Effector memory CD8-positive, alpha-beta T cell (primary cell): ENCODE measurements around the gene PDCD6IP.
"Not testable (repeated sequence)": the region's sequence is repeated elsewhere in the genome, so short reads cannot be mapped to it uniquely, and the experiment has no call there.

ENCODE experiments used
- ATAC-seq: fragments of 150-1000 bp; cut with Tn5 transposase; replicated peaks from 2 replicates; pipeline ENCODE4 v1.10.0; 2021; ENCODE audit warnings: mild to moderate bottlenecking, moderate library complexity
- DNase-seq, 3 experiments: peaks; one replicate each; pipeline ENCODE4 v3.0.0; 2021
- H3K27ac Mint-ChIP-seq, 2 donors: one replicate each; pipeline ENCODE4 v1.8.0; 2022; ENCODE audit warnings: mild to moderate bottlenecking in 2 of 2, mixed read lengths in 2 of 2, moderate library complexity in 2 of 2
- H3K27me3 Mint-ChIP-seq, 2 donors: one replicate each; pipeline ENCODE4 v1.8.0; 2022; ENCODE audit warnings: mixed read lengths in 2 of 2
- H3K36me3 Mint-ChIP-seq: one replicate; pipeline ENCODE4 v1.8.0; 2022; ENCODE audit warnings: mild to moderate bottlenecking, moderate library complexity, mixed read lengths; ENCODE audit not compliant: insufficient read depth
- H3K4me1 Mint-ChIP-seq, 2 donors: one replicate each; pipeline ENCODE4 v1.8.0; 2022; ENCODE audit warnings: low read depth in 2 of 2, mixed read lengths in 2 of 2
- H3K4me3 Mint-ChIP-seq, 2 donors: one replicate each; pipeline ENCODE4 v1.8.0; 2022; ENCODE audit warnings: mild to moderate bottlenecking in 2 of 2, mixed read lengths in 2 of 2, moderate library complexity in 2 of 2
- H3K9me3 Mint-ChIP-seq, 2 donors: one replicate each; pipeline ENCODE4 v1.8.0; 2022; ENCODE audit warnings: mixed read lengths in 2 of 2
- total RNA-seq, 9 experiments: gene quantifications; one replicate each; lab custom pipeline; 2026; lab: John Stamatoyannopoulos, UW

The PDCD6IP gene, protein sequence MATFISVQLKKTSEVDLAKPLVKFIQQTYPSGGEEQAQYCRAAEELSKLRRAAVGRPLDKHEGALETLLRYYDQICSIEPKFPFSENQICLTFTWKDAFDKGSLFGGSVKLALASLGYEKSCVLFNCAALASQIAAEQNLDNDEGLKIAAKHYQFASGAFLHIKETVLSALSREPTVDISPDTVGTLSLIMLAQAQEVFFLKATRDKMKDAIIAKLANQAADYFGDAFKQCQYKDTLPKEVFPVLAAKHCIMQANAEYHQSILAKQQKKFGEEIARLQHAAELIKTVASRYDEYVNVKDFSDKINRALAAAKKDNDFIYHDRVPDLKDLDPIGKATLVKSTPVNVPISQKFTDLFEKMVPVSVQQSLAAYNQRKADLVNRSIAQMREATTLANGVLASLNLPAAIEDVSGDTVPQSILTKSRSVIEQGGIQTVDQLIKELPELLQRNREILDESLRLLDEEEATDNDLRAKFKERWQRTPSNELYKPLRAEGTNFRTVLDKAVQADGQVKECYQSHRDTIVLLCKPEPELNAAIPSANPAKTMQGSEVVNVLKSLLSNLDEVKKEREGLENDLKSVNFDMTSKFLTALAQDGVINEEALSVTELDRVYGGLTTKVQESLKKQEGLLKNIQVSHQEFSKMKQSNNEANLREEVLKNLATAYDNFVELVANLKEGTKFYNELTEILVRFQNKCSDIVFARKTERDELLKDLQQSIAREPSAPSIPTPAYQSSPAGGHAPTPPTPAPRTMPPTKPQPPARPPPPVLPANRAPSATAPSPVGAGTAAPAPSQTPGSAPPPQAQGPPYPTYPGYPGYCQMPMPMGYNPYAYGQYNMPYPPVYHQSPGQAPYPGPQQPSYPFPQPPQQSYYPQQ
- total RNA-seq, result 106 to 177 (median 155) reads per million in 9 experiments

DNA sequence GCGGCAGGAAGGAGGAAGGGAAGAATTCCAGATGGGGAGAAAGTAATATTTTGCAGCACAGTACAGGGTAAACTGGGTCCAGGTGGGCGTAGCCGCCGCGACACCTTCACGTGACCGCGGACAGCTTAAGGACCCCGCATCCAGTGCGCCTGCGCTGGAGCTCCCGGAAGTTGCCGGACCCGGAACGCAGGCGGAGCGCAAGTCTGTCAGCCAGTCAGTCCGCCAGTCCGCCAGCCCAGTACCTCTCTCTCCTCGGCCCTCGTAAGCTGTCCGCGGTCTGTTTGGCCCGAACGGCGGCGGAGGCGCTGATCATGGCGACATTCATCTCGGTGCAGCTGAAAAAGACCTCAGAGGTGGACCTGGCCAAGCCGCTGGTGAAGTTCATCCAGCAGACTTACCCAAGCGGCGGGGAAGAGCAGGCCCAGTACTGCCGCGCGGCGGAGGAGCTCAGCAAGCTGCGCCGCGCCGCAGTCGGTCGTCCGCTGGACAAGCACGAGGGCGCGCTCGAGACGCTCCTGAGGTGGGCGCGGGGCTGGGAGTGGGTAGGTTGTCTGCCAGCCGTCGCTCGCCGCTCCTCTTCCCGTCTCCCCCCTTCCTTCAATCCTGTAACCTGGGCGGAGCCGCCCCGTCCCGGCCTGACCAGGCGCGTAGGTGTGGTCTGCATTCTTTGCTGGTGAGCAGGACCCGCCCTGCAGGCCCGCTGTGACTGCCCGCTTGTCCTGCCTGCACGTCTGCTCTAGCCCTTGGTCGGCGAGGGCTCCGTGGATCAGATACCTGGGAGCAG is at the start of gene PDCD6IP:
PDCD6IP (plus strand) TSS at position 213 of the 784 bp plus-strand sequence; CDS start at position 312, 99 bp downstream.
- ATAC-seq, result peak; percentile 82
- H3K27ac Mint-ChIP-seq, result peak within 1 kb of the TSS; percentile 93 to 95

DNA sequence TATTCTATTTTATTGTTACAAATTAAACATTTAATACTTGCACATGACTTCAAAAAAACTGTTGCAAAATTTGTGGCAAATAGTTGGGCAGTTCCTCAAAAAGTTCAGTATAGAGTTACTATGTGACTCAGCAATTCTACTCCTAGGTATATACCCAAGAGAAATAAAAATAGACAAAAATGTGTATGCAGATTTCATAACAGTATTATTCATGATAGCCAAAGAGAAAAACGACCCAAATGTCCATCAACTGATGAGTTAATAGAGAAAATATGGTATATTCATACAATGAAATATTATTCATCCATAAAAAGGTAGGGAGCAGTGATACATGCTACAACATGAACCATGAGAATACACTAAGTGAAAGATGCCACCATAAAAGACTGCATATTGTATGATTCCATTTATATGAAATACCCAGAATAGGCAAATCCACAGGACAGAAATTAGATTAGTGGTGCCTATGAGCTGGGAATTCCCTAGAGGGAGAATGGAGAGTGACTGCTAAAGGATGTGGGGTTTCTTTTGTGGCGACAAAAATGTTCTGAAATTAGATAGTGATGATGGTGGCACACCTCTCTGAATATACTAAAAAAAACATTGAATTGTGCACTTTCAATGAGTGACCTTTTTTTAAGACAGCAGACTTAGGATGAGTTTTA is 48.8 kb upstream of the PDCD6IP start:
- ATAC-seq (no peak), DNase-seq (no peak)

More for the DNA sequence above, at the start of gene PDCD6IP:
- Mint-ChIP-seq H3K36me3 (peaks cover 27% of the 10 kb centered on the region), H3K27me3 (no peaks in the 10 kb centered on the region), H3K4me1 (peaks cover 29 to 48% of the 10 kb centered on the region in 2 donors), H3K9me3 (no peaks in the 10 kb centered on the region), H3K4me3 (peak within 1 kb of the TSS; percentile 91 to 95)
- peak; percentile 82 to 85 (median 83) for DNase-seq

DNA sequence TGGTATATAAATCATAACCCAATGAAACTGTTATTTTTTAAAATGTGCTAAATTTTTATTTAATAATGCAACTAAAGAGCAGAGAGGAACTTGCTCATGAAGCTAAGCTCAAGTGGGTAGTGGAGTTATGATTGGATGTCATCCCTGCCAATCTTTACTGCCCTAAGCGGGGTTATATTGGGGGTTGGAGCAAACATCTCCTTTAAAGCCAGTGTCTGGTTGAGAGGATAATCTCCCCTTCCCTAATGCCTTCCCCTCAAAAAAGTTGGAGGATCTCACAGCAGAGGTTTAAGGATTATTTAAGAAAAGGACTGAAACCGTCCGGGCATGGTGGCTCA is 48.2 kb upstream of the PDCD6IP start:
- Mint-ChIP-seq H3K9me3 (peaks cover 0 to 8% of the 10 kb centered on the region in 2 donors), H3K36me3 (no peaks in the 10 kb centered on the region), H3K27me3 (peaks cover 27 to 29% of the 10 kb centered on the region in 2 donors), H3K4me1 (no peaks in the 10 kb centered on the region), H3K4me3 (no peak overlapping the region), H3K27ac (no peak overlapping the region)
- no peak for ATAC-seq
- no peak for DNase-seq

More for the DNA sequence above, 48.8 kb upstream of the PDCD6IP start:
- Mint-ChIP-seq H3K9me3 (peaks cover 0 to 4% of the 10 kb centered on the region in 2 donors), H3K36me3 (no peaks in the 10 kb centered on the region), H3K4me3 (no peak overlapping the region), H3K4me1 (no peaks in the 10 kb centered on the region), H3K27ac (no peak overlapping the region), H3K27me3 (peaks cover 23 to 28% of the 10 kb centered on the region in 2 donors)

DNA sequence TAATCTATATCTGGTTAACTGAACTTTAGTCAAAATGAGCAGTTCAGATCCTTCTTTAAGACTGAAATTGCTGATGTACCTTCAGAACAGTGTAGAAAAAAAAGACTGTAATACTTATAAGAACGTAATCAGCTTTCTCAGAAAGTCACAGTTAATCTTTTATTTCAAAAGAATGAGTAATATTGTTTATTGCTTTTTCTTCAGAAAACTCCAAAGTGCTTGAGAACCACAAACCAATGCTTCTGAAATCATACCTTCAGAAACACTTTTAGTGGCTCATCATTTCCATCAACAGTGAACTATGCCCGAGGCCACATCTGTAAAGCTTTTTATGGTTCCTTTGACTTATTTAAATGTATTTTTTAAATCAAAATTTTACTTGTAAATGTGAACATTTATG is 47.1 kb upstream of the PDCD6IP start:
- Mint-ChIP-seq H3K9me3 (peaks cover 0 to 8% of the 10 kb centered on the region in 2 donors), H3K4me1 (no peaks in the 10 kb centered on the region), H3K4me3 (no peak overlapping the region), H3K36me3 (no peaks in the 10 kb centered on the region), H3K27ac (no peak overlapping the region), H3K27me3 (peaks cover 27 to 31% of the 10 kb centered on the region in 2 donors)
- ATAC-seq (no peak), DNase-seq (no peak)

DNA sequence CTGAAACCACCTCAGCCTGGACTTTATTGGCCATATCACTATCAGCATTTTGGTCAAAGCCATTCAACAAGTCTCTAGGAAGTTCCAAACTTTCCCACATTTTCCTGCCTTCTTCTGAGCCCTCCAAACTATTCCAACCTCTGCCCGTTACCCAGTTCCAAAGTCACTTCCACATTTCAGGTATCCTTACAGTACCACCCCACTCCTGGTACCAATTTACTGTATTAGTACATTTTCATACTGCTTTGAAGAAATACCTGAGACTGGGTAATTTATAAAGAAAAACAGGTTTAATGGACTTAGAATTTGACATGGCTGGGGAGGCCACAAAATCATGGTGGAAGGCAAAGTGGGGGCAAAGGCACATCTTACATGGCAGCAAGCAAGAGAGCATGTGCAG is 44.0 kb upstream of the PDCD6IP start:
- ATAC-seq, H3K36me3 Mint-ChIP-seq, H3K4me1 Mint-ChIP-seq, H3K9me3 Mint-ChIP-seq, DNase-seq, H3K4me3 Mint-ChIP-seq, H3K27ac Mint-ChIP-seq: not testable (repeated sequence)
- peaks cover 22 to 27% of the 10 kb centered on the region in 2 donors for H3K27me3 Mint-ChIP-seq

DNA sequence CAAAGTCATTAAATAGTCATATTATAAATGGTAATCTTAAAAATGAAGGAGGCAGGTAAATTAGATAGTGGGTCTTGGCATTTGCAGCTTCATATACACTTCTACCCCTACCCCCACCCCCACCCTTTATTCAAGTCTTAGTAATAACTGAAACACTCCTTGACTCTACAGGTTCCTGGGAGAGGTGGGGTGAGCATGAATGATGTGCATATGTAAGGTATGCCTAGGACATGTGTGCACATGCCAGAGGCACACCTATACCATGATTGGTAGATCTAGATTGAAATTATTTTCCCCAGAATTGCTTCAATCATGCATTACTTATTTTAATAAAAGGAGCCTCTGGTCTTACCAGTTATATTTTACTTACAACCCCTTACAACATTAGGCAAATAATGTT is 40.1 kb upstream of the PDCD6IP start:
- no peak for DNase-seq

DNA sequence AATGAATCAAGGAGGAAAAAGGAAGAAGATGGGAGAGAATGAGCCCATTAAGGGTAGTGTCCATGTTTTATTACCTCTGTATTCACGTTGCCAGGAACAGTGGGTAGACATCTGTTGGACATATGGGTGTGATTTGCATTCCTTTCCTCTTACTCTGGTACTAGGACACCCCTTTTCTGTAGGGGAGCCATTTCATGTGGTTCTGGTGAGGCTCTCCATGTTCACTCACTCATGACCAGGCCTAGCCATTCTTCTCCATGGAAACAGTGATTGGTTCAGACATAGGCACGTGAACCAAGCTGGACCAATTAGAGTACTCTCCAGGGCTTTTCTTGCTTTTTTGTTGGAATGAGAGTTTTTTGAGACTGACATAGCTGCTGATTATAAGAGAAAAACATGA is 39.6 kb upstream of the PDCD6IP start:
- Mint-ChIP-seq H3K4me1 (no peaks in the 10 kb centered on the region), H3K4me3 (no peak overlapping the region), H3K27me3 (peaks cover 32 to 35% of the 10 kb centered on the region in 2 donors), H3K9me3 (peaks cover 0 to 8% of the 10 kb centered on the region in 2 donors), H3K36me3 (no peaks in the 10 kb centered on the region), H3K27ac (no peak overlapping the region)
- ATAC-seq (no peak), DNase-seq (no peak)

More for the DNA sequence above, 40.1 kb upstream of the PDCD6IP start:
- H3K27ac Mint-ChIP-seq, result no peak overlapping the region
- H3K9me3 Mint-ChIP-seq, result peaks cover 0 to 8% of the 10 kb centered on the region in 2 donors
- no peaks in the 10 kb centered on the region for H3K36me3 Mint-ChIP-seq
- H3K4me3 Mint-ChIP-seq, result no peak overlapping the region
- peaks cover 30 to 32% of the 10 kb centered on the region in 2 donors for H3K27me3 Mint-ChIP-seq
- H3K4me1 Mint-ChIP-seq, result no peaks in the 10 kb centered on the region
- ATAC-seq, result no peak

DNA sequence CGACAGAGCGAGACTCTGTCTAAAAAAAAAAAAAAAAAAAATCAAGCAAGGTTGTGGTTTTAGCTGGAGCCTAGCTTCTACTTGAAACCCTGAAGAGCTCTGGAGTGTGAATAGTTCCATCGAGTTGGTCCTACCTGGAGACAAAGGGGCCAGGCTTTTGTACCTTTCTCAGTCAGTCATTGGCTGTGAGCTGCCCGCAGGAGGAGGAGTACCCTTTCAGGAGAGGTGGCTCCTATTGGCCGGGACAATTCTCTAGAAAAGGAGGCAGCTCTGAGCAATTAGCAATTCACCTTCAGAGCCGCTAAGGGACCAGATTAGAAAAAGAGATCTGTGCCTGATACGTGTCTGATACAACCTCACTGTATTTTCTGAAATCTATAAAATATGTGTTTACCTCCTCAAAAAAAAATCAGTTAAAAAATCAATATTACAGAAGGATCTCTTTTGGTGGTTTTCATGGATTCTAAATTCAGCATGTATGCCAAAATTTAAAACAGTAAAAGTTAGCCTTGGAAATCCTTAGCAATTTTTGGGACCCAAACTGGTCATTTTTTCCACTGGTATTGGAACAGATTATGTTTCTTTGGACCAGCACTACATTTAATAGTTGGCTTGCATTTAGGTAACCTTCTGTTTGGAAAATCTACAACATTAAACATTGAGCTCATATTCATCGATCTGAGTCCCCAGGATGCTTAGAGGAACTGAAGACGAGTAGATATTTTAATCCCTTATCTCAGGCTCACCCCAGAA is 29.7 kb upstream of the PDCD6IP start:
- Mint-ChIP-seq H3K27me3 (peaks cover 7 to 27% of the 10 kb centered on the region in 2 donors), H3K36me3 (no peaks in the 10 kb centered on the region), H3K4me3 (no peak overlapping the region), H3K27ac (no peak overlapping the region), H3K9me3 (no peaks in the 10 kb centered on the region), H3K4me1 (no peaks in the 10 kb centered on the region)
- ATAC-seq (no peak), DNase-seq (no peak)

DNA sequence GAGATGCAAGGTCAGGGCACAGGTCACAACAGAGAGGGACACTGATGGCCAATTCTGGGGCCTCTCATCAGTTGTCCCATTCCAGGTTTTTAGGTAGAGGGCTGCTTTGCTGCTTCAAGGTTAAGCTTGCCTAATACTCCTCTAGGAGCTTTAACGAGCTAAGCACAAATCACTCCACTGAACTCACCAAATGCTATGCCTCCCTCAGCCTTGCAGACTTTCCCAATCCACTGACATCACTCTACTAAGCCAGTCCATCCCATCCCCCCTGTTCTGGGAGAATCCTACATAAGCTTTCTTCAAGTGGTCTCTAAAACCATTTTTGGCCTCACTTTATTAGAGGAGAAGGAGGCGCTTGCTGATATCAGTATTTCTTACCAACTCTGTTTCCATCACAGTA is 24.8 kb upstream of the PDCD6IP start:
- no peak for ATAC-seq
- no peaks in the 10 kb centered on the region for H3K36me3 Mint-ChIP-seq
- no peaks in the 10 kb centered on the region for H3K9me3 Mint-ChIP-seq

DNA sequence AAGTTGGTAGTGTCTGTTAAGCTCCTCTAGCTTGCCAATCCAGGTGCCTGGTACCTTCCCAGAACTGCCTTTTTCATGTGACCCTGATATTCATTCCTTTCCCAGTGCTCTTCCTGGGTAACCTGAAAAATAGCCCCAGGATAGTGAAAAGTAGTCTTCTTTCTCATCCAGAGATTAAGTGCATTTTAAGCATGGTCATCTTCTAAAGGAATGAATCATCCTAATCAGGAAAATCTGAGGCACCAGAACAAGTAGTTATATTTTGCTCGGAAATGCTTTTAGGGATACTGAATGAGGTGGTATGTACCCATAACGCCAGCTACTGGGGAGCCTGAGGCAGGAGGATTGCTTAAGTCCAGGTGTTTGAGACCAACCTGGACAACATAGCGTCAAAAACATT is 23.1 kb upstream of the PDCD6IP start:
- Mint-ChIP-seq H3K4me1 (no peaks in the 10 kb centered on the region), H3K9me3 (no peaks in the 10 kb centered on the region), H3K4me3 (no peak overlapping the region), H3K27me3 (peaks cover 0 to 9% of the 10 kb centered on the region in 2 donors), H3K36me3 (no peaks in the 10 kb centered on the region), H3K27ac (no peak overlapping the region)
- DNase-seq (no peak), ATAC-seq (no peak)

More for the DNA sequence above, 24.8 kb upstream of the PDCD6IP start:
- Mint-ChIP-seq H3K27ac (no peak overlapping the region), H3K27me3 (peaks cover 0 to 13% of the 10 kb centered on the region in 2 donors), H3K4me1 (no peaks in the 10 kb centered on the region), H3K4me3 (no peak overlapping the region)
- no peak for DNase-seq

DNA sequence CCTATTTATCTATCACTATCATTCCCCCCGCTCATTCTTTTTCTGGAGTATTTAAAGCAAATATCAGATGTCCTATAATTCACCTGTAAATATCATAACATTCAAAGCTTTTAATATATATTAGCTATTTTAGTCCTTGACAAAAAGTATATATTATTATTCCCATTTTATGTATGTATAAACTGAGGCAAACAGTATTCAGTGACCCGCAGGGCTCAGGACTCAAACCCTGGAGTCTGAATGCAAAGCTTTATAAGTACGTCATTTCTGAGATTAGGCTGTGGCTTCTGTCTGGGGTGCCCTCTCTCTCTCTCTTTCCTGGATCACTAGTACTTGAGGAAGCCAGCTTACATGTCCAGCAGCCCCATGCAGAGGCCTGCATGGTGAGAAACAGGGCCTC is 20.4 kb upstream of the PDCD6IP start:
- DNase-seq, result no peak
- no peaks in the 10 kb centered on the region for H3K9me3 Mint-ChIP-seq
- no peak overlapping the region for H3K4me3 Mint-ChIP-seq
- H3K27ac Mint-ChIP-seq, result no peak overlapping the region
- ATAC-seq, result no peak
- H3K27me3 Mint-ChIP-seq, result no peaks in the 10 kb centered on the region
- H3K4me1 Mint-ChIP-seq, result no peaks in the 10 kb centered on the region
- H3K36me3 Mint-ChIP-seq, result no peaks in the 10 kb centered on the region

DNA sequence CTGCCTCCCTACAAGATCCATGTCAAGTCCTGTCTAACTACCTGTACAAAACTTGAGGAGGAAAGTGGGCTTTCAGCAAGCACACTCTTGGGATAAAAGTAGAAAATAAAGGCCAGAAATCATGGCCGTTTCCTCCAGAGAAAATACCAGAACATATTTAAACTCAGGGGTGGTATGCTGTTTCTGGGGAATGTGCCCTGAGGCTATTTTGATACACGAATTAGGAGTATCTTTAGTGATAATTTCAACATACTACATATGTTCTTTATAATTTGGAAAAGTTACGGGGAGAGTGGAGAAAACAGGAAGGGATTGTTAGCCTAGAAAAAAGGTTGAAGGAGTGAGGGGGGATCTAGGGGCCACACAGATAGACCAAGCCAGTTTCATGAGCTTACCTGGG is 18.7 kb upstream of the PDCD6IP start:
- no peaks in the 10 kb centered on the region for H3K9me3 Mint-ChIP-seq
- DNase-seq (no peak), ATAC-seq (no peak)
- H3K4me3 Mint-ChIP-seq, result no peak overlapping the region
- H3K27me3 Mint-ChIP-seq, result no peaks in the 10 kb centered on the region
- H3K27ac Mint-ChIP-seq, result no peak overlapping the region
- no peaks in the 10 kb centered on the region for H3K36me3 Mint-ChIP-seq
- no peaks in the 10 kb centered on the region for H3K4me1 Mint-ChIP-seq
